Esophagus squamous epithelium (tissue), 4 donors: ENCODE data around the gene PDGFRB.

ENCODE experiments used
- CTCF ChIP-seq, 6 experiments: fragments of 450-650 bp in 4 of 6; fragments of 200-600 bp in 2 of 6; sonication (generic) in 2 of 6; IDR thresholded peaks; one replicate each; pipeline ENCODE4 v1.5.1; 2016 to 2019; ENCODE audit warnings: antibody characterized with exemption in 6 of 6, mild to moderate bottlenecking in 4 of 6, moderate library complexity in 4 of 6
- POLR2A ChIP-seq, 4 donors: fragments of 450-650 bp; IDR thresholded peaks; one replicate each; pipeline ENCODE4 v1.6.1; 2017; ENCODE audit warnings: antibody characterized with exemption in 4 of 4, mild to moderate bottlenecking in 4 of 4, moderate library complexity in 3 of 4

DNA sequence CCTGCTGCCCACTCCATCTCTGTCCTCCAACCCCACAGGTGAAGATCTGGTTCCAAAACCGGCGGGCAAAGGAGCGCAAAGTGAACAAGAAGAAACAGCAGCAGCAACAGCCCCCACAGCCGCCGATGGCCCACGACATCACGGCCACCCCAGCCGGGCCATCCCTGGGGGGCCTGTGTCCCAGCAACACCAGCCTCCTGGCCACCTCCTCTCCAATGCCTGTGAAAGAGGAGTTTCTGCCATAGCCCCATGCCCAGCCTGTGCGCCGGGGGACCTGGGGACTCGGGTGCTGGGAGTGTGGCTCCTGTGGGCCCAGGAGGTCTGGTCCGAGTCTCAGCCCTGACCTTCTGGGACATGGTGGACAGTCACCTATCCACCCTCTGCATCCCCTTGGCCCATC lies 27.8 kb upstream of the PDGFRB start:
- TF ChIP-seq POLR2A (IDR thresholded peaks at IDR 0.05) (no peak), CTCF (IDR thresholded peaks at IDR 0.05) (no peak)
